Activated CD4-positive, alpha-beta T cell treated with anti-CD3 and anti-CD28 coated beads, Interleukin-2, amount 50 U/mL, for 4 hours (primary cell): ENCODE results near the gene GRM2.
"Not testable (repeated sequence)": the region's sequence is repeated elsewhere in the genome, so short reads cannot be mapped to it uniquely, and the experiment has no call there.

Source experiments
- DNase-seq, 2 experiments: peaks; one replicate each; pipeline ENCODE4 v3.0.0-alpha.2; 2020

Gene GRM2

DNA sequence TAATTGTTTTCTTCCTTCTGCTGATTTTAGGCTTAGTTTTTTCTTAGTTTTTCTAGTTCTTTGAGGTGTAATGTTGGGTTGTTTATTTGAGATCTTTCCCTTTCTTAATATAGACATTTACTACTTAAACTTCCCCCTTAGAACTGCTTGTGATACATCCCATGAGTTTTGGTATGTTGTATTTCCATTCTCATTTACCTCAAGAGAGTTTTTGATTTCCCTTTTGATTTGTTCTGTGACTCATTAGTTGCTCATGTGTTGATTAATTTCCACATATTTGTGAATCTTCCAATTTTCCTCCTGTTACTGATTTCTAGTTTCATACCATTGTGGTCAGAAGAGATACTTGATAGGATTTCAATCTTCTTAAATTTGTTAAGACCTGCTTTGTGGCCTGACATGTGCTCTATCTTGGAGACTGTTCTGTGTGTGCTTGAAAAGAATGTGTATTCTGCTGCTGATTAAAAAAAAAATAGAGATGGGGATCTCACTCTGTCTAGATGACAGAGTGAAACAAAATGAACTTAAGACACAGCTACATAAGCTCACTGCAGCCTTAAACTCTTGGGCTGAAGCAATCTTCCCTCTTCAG lies 22.3 kb downstream of the GRM2 start:
- DNase-seq = no peak

GRCh38 chr3:51733859-51734571 lies 27.1 kb downstream of the GRM2 start:
- DNase-seq = no peak

- DNase-seq = no peak
These were observed 27.7 kb downstream of the GRM2 start for GRCh38 chr3:51734572-51734907.

- DNase-seq = no peak
These were observed 28.2 kb downstream of the GRM2 start for GRCh38 chr3:51735039-51735438.

DNA sequence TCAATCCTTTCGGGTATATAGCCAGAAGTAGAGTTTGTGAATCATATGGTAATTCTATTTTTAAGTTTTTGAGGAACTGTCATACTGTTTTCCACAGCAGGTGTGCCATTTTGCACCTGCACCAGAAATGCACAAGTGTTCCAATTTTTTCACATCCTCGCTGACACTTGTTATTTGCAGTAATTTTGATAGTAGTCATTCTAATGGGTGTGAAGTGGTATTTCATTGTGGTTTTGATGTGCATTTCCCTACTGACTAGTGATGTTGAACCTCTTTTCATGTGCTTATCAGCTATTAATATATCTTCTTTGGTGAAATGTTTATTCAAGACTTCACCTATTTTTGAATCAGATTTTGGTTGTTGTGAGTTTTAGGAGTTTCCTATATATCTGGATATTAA lies 29.1 kb downstream of the GRM2 start:
- no peak for DNase-seq

- DNase-seq = no peak
These were observed 32.2 kb downstream of the GRM2 start for GRCh38 chr3:51739110-51739509.

- not testable (repeated sequence) for DNase-seq
These were observed 35.5 kb downstream of the GRM2 start for GRCh38 chr3:51742320-51742719.

GRCh38 chr3:51742978-51743377 lies 36.1 kb downstream of the GRM2 start:
- not testable (repeated sequence) for DNase-seq

DNA sequence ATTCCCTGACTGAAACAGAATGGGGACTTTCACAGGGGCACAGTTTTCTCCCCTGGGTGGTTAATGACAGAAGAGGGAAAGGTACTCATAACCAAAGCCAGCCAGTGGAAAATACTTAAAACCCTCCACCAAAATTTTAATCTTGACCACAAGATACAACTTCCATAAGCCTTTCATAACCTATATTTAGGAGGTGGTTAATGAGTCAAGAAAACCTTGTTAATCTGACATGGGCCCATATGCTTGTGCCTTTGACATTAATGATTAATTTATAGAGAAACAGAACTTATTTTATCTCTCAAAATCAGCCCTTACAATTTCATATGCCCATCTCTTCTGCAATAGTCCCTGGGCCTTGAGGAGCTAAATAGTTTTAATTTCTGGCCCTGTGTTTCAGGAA lies 41.0 kb downstream of the GRM2 start:
- no peak for DNase-seq

GRCh38 chr3:51748327-51748726 lies 41.5 kb downstream of the GRM2 start:
- no peak for DNase-seq

- no peak for DNase-seq
These were observed 44.0 kb downstream of the GRM2 start for GRCh38 chr3:51750878-51751277.

- DNase-seq = no peak
These were observed 44.4 kb downstream of the GRM2 start for GRCh38 chr3:51751287-51751686.

DNA sequence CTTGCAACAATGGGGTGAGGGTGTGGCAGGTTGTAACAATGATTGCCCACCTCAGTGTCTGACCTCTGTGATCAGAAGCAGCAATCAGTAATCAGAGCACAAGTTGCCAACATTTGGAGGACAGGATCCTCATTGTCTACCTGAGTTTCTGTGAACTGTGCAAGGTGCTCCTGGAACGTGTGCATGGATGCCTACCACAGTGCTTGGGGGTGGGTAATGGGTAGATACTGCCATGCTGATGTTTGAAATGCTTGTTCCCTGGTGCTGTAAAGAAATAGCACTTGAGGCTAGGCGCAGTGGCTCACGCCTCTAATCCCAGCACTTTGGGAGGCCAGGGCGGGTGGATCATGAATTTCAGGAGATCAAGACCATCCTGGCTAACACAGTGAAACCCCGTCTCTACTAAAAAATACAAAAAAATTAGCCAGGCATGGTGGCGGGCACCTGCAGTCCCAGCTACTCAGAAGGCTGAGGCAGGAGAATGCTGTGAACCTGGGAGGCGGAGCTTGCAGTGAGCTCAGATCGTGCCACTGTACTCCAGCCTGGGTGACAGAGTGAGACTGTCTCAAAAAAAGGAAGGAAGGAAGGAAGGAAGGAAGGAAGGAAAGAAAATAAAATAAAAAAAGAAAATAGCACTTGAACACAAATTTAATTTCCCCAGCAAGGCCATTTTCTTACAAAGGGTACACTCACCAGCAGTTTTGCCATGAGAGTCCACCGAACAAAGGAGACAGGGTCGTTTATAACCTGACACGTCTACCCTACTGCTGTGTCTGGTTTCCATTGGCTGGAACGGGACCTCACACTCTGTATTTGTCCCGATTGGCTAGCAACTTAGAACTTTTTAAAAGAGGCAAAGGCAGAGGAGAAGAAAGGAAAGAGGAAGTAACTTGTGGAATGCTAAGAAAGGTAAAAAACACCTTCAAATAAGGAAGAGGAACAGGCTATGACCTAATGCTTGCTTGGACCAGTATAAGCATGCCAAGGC lies 47.2 kb downstream of the GRM2 start:
- not testable (repeated sequence) for DNase-seq

DNA sequence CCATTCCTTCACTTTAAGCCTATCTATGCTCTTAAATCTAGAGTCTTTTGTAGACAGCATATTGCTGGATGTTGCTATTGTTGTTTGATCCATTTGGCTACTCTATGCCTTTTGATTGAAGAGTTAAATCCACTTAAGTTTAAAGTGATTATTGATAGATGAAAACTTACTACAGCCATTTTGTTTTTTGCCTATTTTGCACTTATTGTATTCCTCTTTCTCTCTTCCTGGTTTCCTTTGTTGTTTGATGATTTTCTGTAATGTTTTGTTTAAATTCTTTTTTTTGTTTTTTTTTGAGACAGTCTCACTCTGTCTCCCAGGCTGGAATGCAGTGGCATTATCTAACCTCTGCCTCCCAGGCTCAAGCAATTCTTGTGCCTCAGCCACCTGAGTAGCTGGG lies 52.3 kb downstream of the GRM2 start:
- DNase-seq = no peak
